Measurements from ENCODE around the gene C1orf105.

The C1orf105 gene

GRCh38 chr1:172380441-172381244 lies 39.8 kb upstream of the C1orf105 start:
- no peak for DNase-seq (ENCODE audit: low read depth)
- TF ChIP-seq, protein P1, sequence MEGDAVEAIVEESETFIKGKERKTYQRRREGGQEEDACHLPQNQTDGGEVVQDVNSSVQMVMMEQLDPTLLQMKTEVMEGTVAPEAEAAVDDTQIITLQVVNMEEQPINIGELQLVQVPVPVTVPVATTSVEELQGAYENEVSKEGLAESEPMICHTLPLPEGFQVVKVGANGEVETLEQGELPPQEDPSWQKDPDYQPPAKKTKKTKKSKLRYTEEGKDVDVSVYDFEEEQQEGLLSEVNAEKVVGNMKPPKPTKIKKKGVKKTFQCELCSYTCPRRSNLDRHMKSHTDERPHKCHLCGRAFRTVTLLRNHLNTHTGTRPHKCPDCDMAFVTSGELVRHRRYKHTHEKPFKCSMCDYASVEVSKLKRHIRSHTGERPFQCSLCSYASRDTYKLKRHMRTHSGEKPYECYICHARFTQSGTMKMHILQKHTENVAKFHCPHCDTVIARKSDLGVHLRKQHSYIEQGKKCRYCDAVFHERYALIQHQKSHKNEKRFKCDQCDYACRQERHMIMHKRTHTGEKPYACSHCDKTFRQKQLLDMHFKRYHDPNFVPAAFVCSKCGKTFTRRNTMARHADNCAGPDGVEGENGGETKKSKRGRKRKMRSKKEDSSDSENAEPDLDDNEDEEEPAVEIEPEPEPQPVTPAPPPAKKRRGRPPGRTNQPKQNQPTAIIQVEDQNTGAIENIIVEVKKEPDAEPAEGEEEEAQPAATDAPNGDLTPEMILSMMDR (conservative IDR thresholded peaks at IDR 0.05; ENCODE audit: low read depth, low read length), result no peak
- no peak overlapping the region for H3K4me3 ChIP-seq (ENCODE audit: low read depth, low read length)

DNA sequence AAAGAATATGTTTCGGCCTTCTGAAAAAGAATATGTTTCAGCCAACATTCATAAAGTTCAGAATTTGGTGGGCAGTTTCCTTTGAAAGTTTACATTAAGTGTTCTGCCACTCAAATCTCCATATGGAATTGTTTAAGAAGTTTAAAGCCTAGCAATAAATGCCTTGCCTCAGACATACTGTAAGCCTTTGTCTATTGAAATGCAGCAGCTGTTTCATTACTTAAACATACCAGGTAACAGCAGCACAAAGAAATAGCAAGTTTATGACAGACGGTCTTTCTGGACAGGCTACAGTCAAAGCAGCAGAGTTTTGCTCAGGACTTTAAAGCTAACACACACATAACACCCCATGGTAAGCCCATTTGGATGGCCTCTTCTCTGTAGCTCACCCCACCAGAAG lies 38.5 kb upstream of the C1orf105 start:
- TF ChIP-seq, protein P1 (conservative IDR thresholded peaks at IDR 0.05; ENCODE audit: low read depth, low read length), result no peak
- DNase-seq (ENCODE audit: low read depth), result no peak
- no peak overlapping the region for H3K4me3 ChIP-seq (ENCODE audit: low read depth, low read length)

GRCh38 chr1:172382406-172382805 lies 38.1 kb upstream of the C1orf105 start:
- TF ChIP-seq, protein P1 (conservative IDR thresholded peaks at IDR 0.05; ENCODE audit: low read depth, low read length), result no peak
- no peak overlapping the region for H3K4me3 ChIP-seq (ENCODE audit: low read depth, low read length)
- DNase-seq (ENCODE audit: low read depth), result peak; percentile 21

DNA sequence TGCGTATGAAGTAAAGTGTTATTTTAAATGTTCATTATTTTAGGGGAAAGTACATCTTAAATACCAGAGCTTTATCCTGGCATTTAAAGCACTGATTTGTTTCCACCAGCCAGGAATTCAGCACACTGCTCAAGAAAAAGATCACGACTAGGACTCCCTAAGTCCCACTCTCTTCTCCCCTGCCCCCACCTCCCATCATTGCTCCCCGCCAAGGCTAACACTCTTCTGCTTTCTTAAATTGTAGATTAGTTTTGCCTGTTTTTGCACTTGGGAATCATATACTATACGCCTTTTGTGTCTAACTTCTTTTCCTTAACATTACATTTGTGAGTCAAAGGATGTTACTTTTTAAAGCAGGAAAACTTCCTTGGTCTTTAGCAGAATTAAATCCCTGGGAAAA lies 37.5 kb upstream of the C1orf105 start:
- TF ChIP-seq, protein P1 (conservative IDR thresholded peaks at IDR 0.05; ENCODE audit: low read depth, low read length), result no peak
- no peak for DNase-seq (ENCODE audit: low read depth)
- H3K4me3 ChIP-seq (ENCODE audit: low read depth, low read length), result no peak overlapping the region

DNA sequence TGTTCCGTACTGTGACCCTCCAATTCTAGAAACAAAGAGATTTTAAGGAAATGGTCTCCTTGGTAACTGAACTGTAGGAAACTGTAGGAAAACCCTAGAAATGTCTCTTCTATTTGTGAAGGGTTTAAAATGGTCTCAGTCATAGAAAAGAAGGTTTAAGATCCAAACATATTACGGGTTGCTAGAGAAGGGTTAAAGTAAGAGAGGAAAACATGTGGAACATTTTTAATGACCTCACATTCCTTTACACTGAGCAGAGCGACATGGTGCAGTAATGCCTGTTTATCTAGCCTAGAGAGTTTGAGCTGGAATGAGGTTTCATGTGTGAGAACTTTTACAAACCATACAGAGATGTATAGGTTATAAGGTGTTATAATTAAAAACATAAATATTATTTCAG lies 36.9 kb upstream of the C1orf105 start:
- H3K4me3 ChIP-seq (ENCODE audit: low read depth, low read length), result no peak overlapping the region
- TF ChIP-seq, protein P1 (conservative IDR thresholded peaks at IDR 0.05; ENCODE audit: low read depth, low read length), result no peak
- peak; percentile 88 for DNase-seq (ENCODE audit: low read depth)

- TF ChIP-seq, protein P1 (conservative IDR thresholded peaks at IDR 0.05; ENCODE audit: low read depth, low read length), result no peak
- no peak for DNase-seq (ENCODE audit: low read depth)
- no peak overlapping the region for H3K4me3 ChIP-seq (ENCODE audit: low read depth, low read length)
These were observed 35.8 kb upstream of the C1orf105 start for GRCh38 chr1:172384656-172385055.

- no peak overlapping the region for H3K4me3 ChIP-seq (ENCODE audit: low read depth, low read length)
- TF ChIP-seq, protein P1 (conservative IDR thresholded peaks at IDR 0.05; ENCODE audit: low read depth, low read length), result no peak
- DNase-seq (ENCODE audit: low read depth), result no peak
These were observed 34.4 kb upstream of the C1orf105 start for GRCh38 chr1:172386046-172386445.

Data from choroid plexus epithelial cell (primary cell).